Measurements from ENCODE around the gene FOXP1.

FOXP1 gene

GRCh38 chr3:71515636-71516365 is 67.7 kb downstream of the FOXP1 start:
- Histone ChIP-seq H2BK120ac (ENCODE audit: insufficient read depth, low read length, poor library complexity) (no peak overlapping the region), H3K4me3 (ENCODE audit: low read depth, low read length) (no peak overlapping the region), H3K4ac (ENCODE audit: low read depth, low read length) (no peak overlapping the region), H3K27me3 (ENCODE audit: insufficient read depth, low read length) (no peaks in the 10 kb centered on the region), H2BK5ac (ENCODE audit: low read depth, low read length, poor library complexity) (no peak overlapping the region), H3K27ac (ENCODE audit: low read depth, low read length) (no peak overlapping the region), H3K14ac (ENCODE audit: low read length) (no peak overlapping the region), H4K12ac (ENCODE audit: low read depth, low read length) (no peak overlapping the region), H2AK5ac (ENCODE audit: low read length) (no peak overlapping the region), H3K4me2 (ENCODE audit: low read length) (no peak overlapping the region), H3K9me3 (ENCODE audit: insufficient read depth, low read depth, low read length) (no peaks in the 10 kb centered on the region), H3K23ac (ENCODE audit: low read length) (no peak overlapping the region), H3K79me2 (ENCODE audit: control insufficient read depth, insufficient read depth, low read length, poor library complexity) (no peaks in the 10 kb centered on the region), H3K18ac (ENCODE audit: low read length) (no peak overlapping the region), H4K8ac (ENCODE audit: low read depth, low read length) (no peak overlapping the region), H3K9ac (ENCODE audit: low read length) (no peak overlapping the region), H3K4me1 (ENCODE audit: control insufficient read depth in 1 of 2, insufficient read depth in 2 of 2, low read length in 2 of 2) (peaks cover 3 to 6% of the 10 kb centered on the region in 2 experiments), H2AFZ (ENCODE audit: insufficient read depth, low read length, poor library complexity) (no peak overlapping the region), H3K79me1 (ENCODE audit: low read length) (no peaks in the 10 kb centered on the region), H4K91ac (ENCODE audit: low read depth, low read length) (no peak overlapping the region), H2BK12ac (ENCODE audit: low read length) (no peak overlapping the region), H3K36me3 (ENCODE audit: control insufficient read depth in 1 of 2, insufficient read depth in 2 of 2, low read length in 2 of 2) (no peaks in the 10 kb centered on the region)
- peak; percentile 39 to 79 for DNase-seq
- no CpG with 5 or more reads among the region's 11 CpGs for WGBS (ENCODE audit: extremely low coverage, insufficient coverage, insufficient read length)

GRCh38 chr3:71514621-71515020 is 68.9 kb downstream of the FOXP1 start:
- no peaks in the 10 kb centered on the region for H3K27me3 ChIP-seq (ENCODE audit: insufficient read depth, low read length)
- 100% methylated on average over 1 of the region's 5 CpGs for WGBS (ENCODE audit: extremely low coverage, insufficient coverage, insufficient read length)

GRCh38 chr3:71513515-71513914 is 70.0 kb downstream of the FOXP1 start:
- Histone ChIP-seq H3K27me3 (ENCODE audit: insufficient read depth, low read length) (no peaks in the 10 kb centered on the region), H4K8ac (ENCODE audit: low read depth, low read length) (no peak overlapping the region), H2AK5ac (ENCODE audit: low read length) (no peak overlapping the region), H3K36me3 (ENCODE audit: control insufficient read depth in 1 of 2, insufficient read depth in 2 of 2, low read length in 2 of 2) (no peaks in the 10 kb centered on the region), H3K4me1 (ENCODE audit: control insufficient read depth in 1 of 2, insufficient read depth in 2 of 2, low read length in 2 of 2) (peaks cover 2 to 5% of the 10 kb centered on the region in 2 experiments), H3K23ac (ENCODE audit: low read length) (no peak overlapping the region), H2BK120ac (ENCODE audit: insufficient read depth, low read length, poor library complexity) (no peak overlapping the region), H3K9ac (ENCODE audit: low read length) (no peak overlapping the region), H4K91ac (ENCODE audit: low read depth, low read length) (no peak overlapping the region), H3K79me1 (ENCODE audit: low read length) (peaks cover 3% of the 10 kb centered on the region), H3K4ac (ENCODE audit: low read depth, low read length) (no peak overlapping the region), H3K14ac (ENCODE audit: low read length) (no peak overlapping the region), H3K18ac (ENCODE audit: low read length) (no peak overlapping the region), H3K79me2 (ENCODE audit: control insufficient read depth, insufficient read depth, low read length, poor library complexity) (no peaks in the 10 kb centered on the region), H3K27ac (ENCODE audit: low read depth, low read length) (no peak overlapping the region), H4K12ac (ENCODE audit: low read depth, low read length) (no peak overlapping the region), H2BK5ac (ENCODE audit: low read depth, low read length, poor library complexity) (no peak overlapping the region), H3K9me3 (ENCODE audit: insufficient read depth, low read depth, low read length) (no peaks in the 10 kb centered on the region), H2AFZ (ENCODE audit: insufficient read depth, low read length, poor library complexity) (no peak overlapping the region), H3K4me2 (ENCODE audit: low read length) (no peak overlapping the region), H2BK12ac (ENCODE audit: low read length) (no peak overlapping the region), H3K4me3 (ENCODE audit: low read depth, low read length) (no peak overlapping the region)
- no CpG with 5 or more reads among the region's 7 CpGs for WGBS (ENCODE audit: extremely low coverage, insufficient coverage, insufficient read length)
- DNase-seq = peak; percentile 78 to 88

More at GRCh38 chr3:71514621-71515020, 68.9 kb downstream of the FOXP1 start:
- Histone ChIP-seq H3K14ac (ENCODE audit: low read length) (no peak overlapping the region), H4K91ac (ENCODE audit: low read depth, low read length) (no peak overlapping the region), H3K9me3 (ENCODE audit: insufficient read depth, low read depth, low read length) (no peaks in the 10 kb centered on the region), H2BK120ac (ENCODE audit: insufficient read depth, low read length, poor library complexity) (no peak overlapping the region), H3K4me2 (ENCODE audit: low read length) (no peak overlapping the region), H2AFZ (ENCODE audit: insufficient read depth, low read length, poor library complexity) (no peak overlapping the region), H4K8ac (ENCODE audit: low read depth, low read length) (no peak overlapping the region), H2BK5ac (ENCODE audit: low read depth, low read length, poor library complexity) (no peak overlapping the region), H2AK5ac (ENCODE audit: low read length) (no peak overlapping the region), H3K4me3 (ENCODE audit: low read depth, low read length) (no peak overlapping the region), H3K79me2 (ENCODE audit: control insufficient read depth, insufficient read depth, low read length, poor library complexity) (no peaks in the 10 kb centered on the region), H3K23ac (ENCODE audit: low read length) (no peak overlapping the region), H3K9ac (ENCODE audit: low read length) (no peak overlapping the region), H2BK12ac (ENCODE audit: low read length) (no peak overlapping the region), H3K79me1 (ENCODE audit: low read length) (peaks cover 3% of the 10 kb centered on the region), H4K12ac (ENCODE audit: low read depth, low read length) (no peak overlapping the region), H3K18ac (ENCODE audit: low read length) (no peak overlapping the region), H3K4me1 (ENCODE audit: control insufficient read depth in 1 of 2, insufficient read depth in 2 of 2, low read length in 2 of 2) (peaks cover 2 to 5% of the 10 kb centered on the region in 2 experiments), H3K27ac (ENCODE audit: low read depth, low read length) (no peak overlapping the region), H3K36me3 (ENCODE audit: control insufficient read depth in 1 of 2, insufficient read depth in 2 of 2, low read length in 2 of 2) (no peaks in the 10 kb centered on the region), H3K4ac (ENCODE audit: low read depth, low read length) (no peak overlapping the region)
- DNase-seq = peak; percentile 86 to 91

- Histone ChIP-seq H3K23ac (ENCODE audit: low read length) (no peak overlapping the region), H3K4me1 (ENCODE audit: control insufficient read depth in 1 of 2, insufficient read depth in 2 of 2, low read length in 2 of 2) (peaks cover 2 to 5% of the 10 kb centered on the region in 2 experiments), H3K9me3 (ENCODE audit: insufficient read depth, low read depth, low read length) (no peaks in the 10 kb centered on the region), H3K36me3 (ENCODE audit: control insufficient read depth in 1 of 2, insufficient read depth in 2 of 2, low read length in 2 of 2) (no peaks in the 10 kb centered on the region), H2BK120ac (ENCODE audit: insufficient read depth, low read length, poor library complexity) (no peak overlapping the region), H4K12ac (ENCODE audit: low read depth, low read length) (no peak overlapping the region), H3K18ac (ENCODE audit: low read length) (peak overlapping the region; percentile 23), H3K14ac (ENCODE audit: low read length) (no peak overlapping the region), H4K8ac (ENCODE audit: low read depth, low read length) (no peak overlapping the region), H3K27me3 (ENCODE audit: insufficient read depth, low read length) (no peaks in the 10 kb centered on the region), H3K27ac (ENCODE audit: low read depth, low read length) (no peak overlapping the region), H3K79me2 (ENCODE audit: control insufficient read depth, insufficient read depth, low read length, poor library complexity) (no peaks in the 10 kb centered on the region), H2AFZ (ENCODE audit: insufficient read depth, low read length, poor library complexity) (no peak overlapping the region), H3K4me3 (ENCODE audit: low read depth, low read length) (no peak overlapping the region), H2AK5ac (ENCODE audit: low read length) (no peak overlapping the region), H2BK12ac (ENCODE audit: low read length) (peak overlapping the region; percentile 62), H3K4me2 (ENCODE audit: low read length) (no peak overlapping the region), H2BK5ac (ENCODE audit: low read depth, low read length, poor library complexity) (no peak overlapping the region), H3K9ac (ENCODE audit: low read length) (no peak overlapping the region), H4K91ac (ENCODE audit: low read depth, low read length) (no peak overlapping the region), H3K79me1 (ENCODE audit: low read length) (peaks cover 5% of the 10 kb centered on the region), H3K4ac (ENCODE audit: low read depth, low read length) (no peak overlapping the region)
- WGBS (ENCODE audit: extremely low coverage, insufficient coverage, insufficient read length) = no CpG with 5 or more reads among the region's 6 CpGs
- no peak for DNase-seq
Observed at GRCh38 chr3:71513081-71513480, 70.4 kb downstream of the FOXP1 start.

All from trophoblast cell (in vitro differentiated cells and primary cell).